ENCODE results near the gene TAF9. TPM values are rescaled to one million over a fixed set of nuclear protein-coding genes. Genes with fewer than 3 reads are reported as not detected.

TAF9 gene, protein sequence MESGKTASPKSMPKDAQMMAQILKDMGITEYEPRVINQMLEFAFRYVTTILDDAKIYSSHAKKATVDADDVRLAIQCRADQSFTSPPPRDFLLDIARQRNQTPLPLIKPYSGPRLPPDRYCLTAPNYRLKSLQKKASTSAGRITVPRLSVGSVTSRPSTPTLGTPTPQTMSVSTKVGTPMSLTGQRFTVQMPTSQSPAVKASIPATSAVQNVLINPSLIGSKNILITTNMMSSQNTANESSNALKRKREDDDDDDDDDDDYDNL
- total RNA-seq (2013), result 69.7 TPM
- polyA plus RNA-seq (100 to 1,000 TPM in 2 of 3 donors, 10 to 100 TPM in 1; 50.2 to 156 (median 143) TPM), polyA minus RNA-seq (20.9 and 35.5 TPM in 2 replicates), total RNA-seq (31.3 to 76.2 (median 46.0) reads per million in 11 experiments)

DNA sequence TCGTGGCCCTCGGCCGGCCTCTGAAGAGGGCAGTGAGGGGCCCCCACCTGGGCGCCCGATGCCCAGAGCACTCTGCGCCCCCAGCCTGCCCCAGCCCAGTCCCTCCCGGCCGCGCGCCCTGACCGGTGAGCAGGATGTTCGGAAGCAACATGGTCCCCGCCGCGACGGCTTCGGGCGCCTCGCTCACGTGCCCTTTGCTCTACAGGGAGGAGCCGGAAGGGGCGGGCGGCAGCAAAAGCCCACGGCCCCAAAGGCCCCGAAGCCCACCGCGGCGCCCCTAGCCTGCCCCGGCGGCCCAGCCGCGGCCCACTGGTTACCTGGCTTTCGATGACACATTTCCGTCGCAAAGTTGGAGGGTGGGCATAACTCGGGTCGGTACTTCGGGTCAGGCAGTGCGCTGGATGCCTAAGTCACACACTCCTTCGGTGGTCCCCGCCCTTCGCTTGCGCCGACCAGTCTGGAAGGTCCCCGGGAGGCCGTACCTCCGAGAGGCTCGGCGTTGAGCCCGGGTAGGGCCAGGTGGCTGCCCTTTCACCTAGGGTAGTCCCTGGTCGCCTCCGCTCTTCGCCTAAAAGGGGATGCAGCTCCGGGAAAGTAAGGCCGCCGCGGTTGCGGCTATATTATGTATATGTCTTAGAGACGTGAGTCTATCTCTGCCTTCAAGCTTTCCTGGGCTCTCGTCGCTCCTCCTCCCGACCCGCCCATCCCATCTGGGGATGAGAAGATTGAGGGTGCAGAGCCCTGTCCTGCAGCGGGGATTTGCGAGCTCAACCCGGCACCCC, at the start of gene TAF9, which contains the start of the genes AK6 and RAD17:
TAF9 (minus strand) TSS at position 181 of the 782 bp plus-strand sequence. CDS start 3,783 bp downstream, outside the sequence.
AK6 (minus strand) TSS at position 181 of the 782 bp plus-strand sequence; CDS start at position 151, 30 bp downstream.
RAD17 (plus strand) TSS at position 479 of the 782 bp plus-strand sequence. CDS start 2,391 bp downstream, outside the sequence.
- H3K4me1 Mint-ChIP-seq, result peaks cover 23% of the 10 kb centered on the region
- peaks cover 26 to 35% of the 10 kb centered on the region in 2 donors for H3K36me3 ChIP-seq (replicated peaks in 1 of 2; ENCODE audit: control insufficient read depth in 1 of 2, insufficient read depth in 2 of 2, low read length in 2 of 2)
- intact Hi-C loops (cut with micrococcal nuclease), result loop anchor here (5.0 to 10.0 kb wide), 3 partner anchors 135 to 277 kb away; partner anchors contain the start of genes SLC30A5 (in 2 of the 2) and CDK7 (in 1 of the 2)
- no peaks in the 10 kb centered on the region for H3K9me3 Mint-ChIP-seq
- H4K20me1 ChIP-seq (ENCODE audit: insufficient read depth, low read length), result peaks cover 19% of the 10 kb centered on the region
- H3K4me2 ChIP-seq (replicated peaks; ENCODE audit: extremely low read depth, low read length, poor library complexity, severe bottlenecking), result peak within 1 kb of the TSS; percentile 98
- H3K4me3 Mint-ChIP-seq, result peak within 1 kb of the TSS; percentile 96 to 97
- peak within 1 kb of the TSS; percentile 93 to 99 (median 98) for H3K27ac Mint-ChIP-seq
- no peaks in the 10 kb centered on the region for H3K9me3 ChIP-seq (replicated peaks in 1 of 2; ENCODE audit: control insufficient read depth in 1 of 2, insufficient read depth in 1 of 2, low read length in 2 of 2)
- peaks cover 18 to 26% of the 10 kb centered on the region in 2 donors for H3K4me1 ChIP-seq (ENCODE audit: control insufficient read depth in 1 of 2, insufficient read depth in 2 of 2, low read length in 2 of 2)
- peak within 1 kb of the TSS; percentile 100 for H2AFZ ChIP-seq (ENCODE audit: insufficient read depth, low read depth, low read length, poor library complexity, severe bottlenecking)
- WGBS (ENCODE audit: insufficient coverage), result under 1% methylated on average over 51 of the region's 66 CpGs
- peak; percentile 83 to 89 (median 85) for DNase-seq
- peaks cover 26 to 30% of the 10 kb centered on the region in 2 donors for H3K36me3 Mint-ChIP-seq
- peak within 1 kb of the TSS; percentile 77 to 97 (median 86) for H3K4me3 ChIP-seq (replicated peaks in 1 of 3; ENCODE audit: low read depth in 2 of 3, low read length in 3 of 3)
- no peaks in the 10 kb centered on the region for H3K27me3 Mint-ChIP-seq (ENCODE audit: low read depth in 3 of 3)
- H3K27me3 ChIP-seq (ENCODE audit: control insufficient read depth in 2 of 2, insufficient read depth in 2 of 2, low read length in 2 of 2), result no peaks in the 10 kb centered on the region
- TF ChIP-seq, protein P1, sequence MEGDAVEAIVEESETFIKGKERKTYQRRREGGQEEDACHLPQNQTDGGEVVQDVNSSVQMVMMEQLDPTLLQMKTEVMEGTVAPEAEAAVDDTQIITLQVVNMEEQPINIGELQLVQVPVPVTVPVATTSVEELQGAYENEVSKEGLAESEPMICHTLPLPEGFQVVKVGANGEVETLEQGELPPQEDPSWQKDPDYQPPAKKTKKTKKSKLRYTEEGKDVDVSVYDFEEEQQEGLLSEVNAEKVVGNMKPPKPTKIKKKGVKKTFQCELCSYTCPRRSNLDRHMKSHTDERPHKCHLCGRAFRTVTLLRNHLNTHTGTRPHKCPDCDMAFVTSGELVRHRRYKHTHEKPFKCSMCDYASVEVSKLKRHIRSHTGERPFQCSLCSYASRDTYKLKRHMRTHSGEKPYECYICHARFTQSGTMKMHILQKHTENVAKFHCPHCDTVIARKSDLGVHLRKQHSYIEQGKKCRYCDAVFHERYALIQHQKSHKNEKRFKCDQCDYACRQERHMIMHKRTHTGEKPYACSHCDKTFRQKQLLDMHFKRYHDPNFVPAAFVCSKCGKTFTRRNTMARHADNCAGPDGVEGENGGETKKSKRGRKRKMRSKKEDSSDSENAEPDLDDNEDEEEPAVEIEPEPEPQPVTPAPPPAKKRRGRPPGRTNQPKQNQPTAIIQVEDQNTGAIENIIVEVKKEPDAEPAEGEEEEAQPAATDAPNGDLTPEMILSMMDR (IDR thresholded peaks at IDR 0.05), result no peak
- H3K27ac ChIP-seq (ENCODE audit: low read depth in 1 of 2, low read length in 2 of 2), result peak within 1 kb of the TSS; percentile 56 to 99
- H3K9ac ChIP-seq (ENCODE audit: insufficient read depth, low read length, poor library complexity, severe bottlenecking), result peak within 1 kb of the TSS; percentile 98
- H3K79me2 ChIP-seq (ENCODE audit: insufficient read depth, low read length), result peaks cover 78% of the 10 kb centered on the region

DNA sequence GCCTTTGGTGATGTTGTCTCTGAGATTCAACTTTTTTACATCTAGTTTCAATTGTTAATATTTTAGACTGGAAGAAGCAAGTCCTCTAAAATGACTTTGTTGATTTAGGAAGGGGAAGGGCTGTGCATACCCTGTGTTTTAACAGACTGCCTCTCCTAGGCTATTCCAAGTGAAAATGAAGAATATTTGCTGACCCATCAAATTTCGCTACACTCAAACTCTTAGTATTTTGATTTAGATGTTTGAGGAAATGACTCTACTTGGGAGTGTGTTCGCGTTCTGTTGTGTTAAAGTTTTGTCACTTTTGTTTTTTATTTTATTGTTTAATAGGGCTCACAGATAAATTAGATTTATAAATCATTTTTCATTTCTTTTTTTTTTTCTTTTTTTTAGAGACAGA, 49.2 kb upstream of the TAF9 start:
- Mint-ChIP-seq H3K4me1 (peaks cover 9% of the 10 kb centered on the region), H3K27me3 (ENCODE audit: low read depth in 3 of 3) (peaks cover 12 to 21% (median 15%) of the 10 kb centered on the region in 3 donors), H3K9me3 (peaks cover 3 to 12% (median 6%) of the 10 kb centered on the region in 7 donors), H3K27ac (no peak overlapping the region), H3K4me3 (no peak overlapping the region), H3K36me3 (peaks cover 18% of the 10 kb centered on the region in 2 donors)
- H3K27me3 ChIP-seq (ENCODE audit: control insufficient read depth in 2 of 2, insufficient read depth in 2 of 2, low read length in 2 of 2), result peaks cover 10 to 16% of the 10 kb centered on the region in 2 donors
- H3K4me3 ChIP-seq (replicated peaks in 1 of 3; ENCODE audit: low read depth in 2 of 3, low read length in 3 of 3), result no peak overlapping the region
- H3K4me2 ChIP-seq (replicated peaks; ENCODE audit: extremely low read depth, low read length, poor library complexity, severe bottlenecking), result no peak overlapping the region
- no peak overlapping the region for H3K9ac ChIP-seq (ENCODE audit: insufficient read depth, low read length, poor library complexity, severe bottlenecking)
- intact Hi-C loops (cut with micrococcal nuclease), result no loop called here
- no peaks in the 10 kb centered on the region for H3K9me3 ChIP-seq (replicated peaks in 1 of 2; ENCODE audit: control insufficient read depth in 1 of 2, insufficient read depth in 1 of 2, low read length in 2 of 2)
- no peak for DNase-seq
- peaks cover 7 to 10% of the 10 kb centered on the region in 2 donors for H3K4me1 ChIP-seq (ENCODE audit: control insufficient read depth in 1 of 2, insufficient read depth in 2 of 2, low read length in 2 of 2)
- no CpG with 5 or more reads among the region's 3 CpGs for WGBS (ENCODE audit: insufficient coverage)
- H3K27ac ChIP-seq (ENCODE audit: low read depth in 1 of 2, low read length in 2 of 2), result no peak overlapping the region
- no peaks in the 10 kb centered on the region for H4K20me1 ChIP-seq (ENCODE audit: insufficient read depth, low read length)
- H3K36me3 ChIP-seq (replicated peaks in 1 of 2; ENCODE audit: control insufficient read depth in 1 of 2, insufficient read depth in 2 of 2, low read length in 2 of 2), result peaks cover 0 to 9% of the 10 kb centered on the region in 2 donors
- TF ChIP-seq, protein P1 (IDR thresholded peaks at IDR 0.05), result no peak
- no peak overlapping the region for H2AFZ ChIP-seq (ENCODE audit: insufficient read depth, low read depth, low read length, poor library complexity, severe bottlenecking)
- no peaks in the 10 kb centered on the region for H3K79me2 ChIP-seq (ENCODE audit: insufficient read depth, low read length)

Data from CD14-positive monocyte (primary cell).